OCI-LY1 (cell line): ENCODE data around the gene KREMEN2.

Experiments
- H2AFZ ChIP-seq: fragments of 200-600 bp; sonication (generic), shearing (Covaris generic); 2 replicates; pipeline ENCODE4 v1.6.0; 2014; ENCODE audit warnings: antibody characterized with exemption, mild to moderate bottlenecking, low read length
- H3F3A ChIP-seq: fragments of 200-600 bp; sonication (generic), shearing (Covaris generic); 2 replicates; pipeline ENCODE4 v1.6.0; 2014; ENCODE audit warnings: mild to moderate bottlenecking, antibody characterized with exemption, low read length, moderate library complexity; ENCODE audit not compliant: insufficient read depth
- H3K27ac ChIP-seq: fragments of 200-600 bp; sonication (generic); 2 replicates; pipeline ENCODE4 v1.5.1; 2014; ENCODE audit warnings: low read length, mixed run types, mild to moderate bottlenecking, low read depth; ENCODE audit not compliant: poor library complexity, severe bottlenecking
- H3K27me3 ChIP-seq: fragments of 200-600 bp; sonication (generic); 2 replicates; pipeline ENCODE4 v1.6.0; 2014; ENCODE audit warnings: antibody characterized with exemption, mild to moderate bottlenecking, low read length, moderate library complexity; ENCODE audit not compliant: insufficient read depth
- H3K36me3 ChIP-seq: fragments of 200-600 bp; sonication (generic); 2 replicates; pipeline ENCODE4 v1.6.1; 2014; ENCODE audit warnings: mild to moderate bottlenecking, antibody characterized with exemption, low read length, moderate library complexity, mixed read lengths; ENCODE audit not compliant: insufficient read depth
- H3K4me1 ChIP-seq: fragments of 200-600 bp; sonication (generic); 2 replicates; pipeline ENCODE4 v1.5.1; 2014; ENCODE audit warnings: mild to moderate bottlenecking, low read length, moderate library complexity; ENCODE audit not compliant: insufficient read depth, severe bottlenecking
- H3K4me2 ChIP-seq: fragments of 200-600 bp; sonication (generic), shearing (Covaris generic); 2 replicates; pipeline ENCODE4 v1.6.1; 2014; ENCODE audit warnings: low read length
- H3K4me3 ChIP-seq: fragments of 200-600 bp; sonication (generic); 2 replicates; pipeline ENCODE4 v1.5.1; 2014; ENCODE audit warnings: low read length, low read depth, mild to moderate bottlenecking, mixed read lengths; ENCODE audit not compliant: poor library complexity, severe bottlenecking
- H3K79me2 ChIP-seq: fragments of 200-600 bp; shearing (Covaris generic); 2 replicates; pipeline ENCODE4 v1.6.1; 2016; ENCODE audit warnings: mixed run types, low read length, mixed read lengths; ENCODE audit not compliant: insufficient read depth
- H3K9ac ChIP-seq: fragments of 200-600 bp; sonication (generic), shearing (Covaris generic); 2 replicates; pipeline ENCODE4 v1.6.1; 2014; ENCODE audit warnings: mild to moderate bottlenecking, low read length, mixed read lengths
- H3K9me2 ChIP-seq: fragments of 200-600 bp; sonication (generic), shearing (Covaris generic); 2 replicates; pipeline ENCODE4 v1.6.1; 2014; ENCODE audit warnings: low read depth, mild to moderate bottlenecking, low read length, mixed read lengths
- H3K9me3 ChIP-seq: fragments of 200-600 bp; shearing (Covaris generic); 2 replicates; pipeline ENCODE4 v1.6.1; 2014; ENCODE audit warnings: low read length, mixed read lengths
- H4K20me1 ChIP-seq: fragments of 200-600 bp; sonication (generic), shearing (Covaris generic); 2 replicates; pipeline ENCODE4 v1.6.0; 2016; ENCODE audit warnings: mild to moderate bottlenecking, low read length; ENCODE audit not compliant: insufficient read depth
- EZH2 ChIP-seq: fragments of 200-600 bp; sonication (generic), shearing (Covaris generic); IDR thresholded peaks from 2 replicates; pipeline ENCODE4 v1.8.0; 2017; ENCODE audit warnings: borderline replicate concordance, mixed run types, mild to moderate bottlenecking, antibody characterized with exemption, low read length, moderate library complexity, mixed read lengths
- TF ChIP-seq, protein P1 (sequence below): fragments of 200-600 bp; sonication (generic), shearing (Covaris generic); IDR thresholded peaks from 2 replicates; pipeline ENCODE4 v1.5.1; 2017; ENCODE audit warnings: mild to moderate bottlenecking, antibody characterized with exemption, low read length, moderate library complexity, mixed read lengths

Gene KREMEN2

DNA sequence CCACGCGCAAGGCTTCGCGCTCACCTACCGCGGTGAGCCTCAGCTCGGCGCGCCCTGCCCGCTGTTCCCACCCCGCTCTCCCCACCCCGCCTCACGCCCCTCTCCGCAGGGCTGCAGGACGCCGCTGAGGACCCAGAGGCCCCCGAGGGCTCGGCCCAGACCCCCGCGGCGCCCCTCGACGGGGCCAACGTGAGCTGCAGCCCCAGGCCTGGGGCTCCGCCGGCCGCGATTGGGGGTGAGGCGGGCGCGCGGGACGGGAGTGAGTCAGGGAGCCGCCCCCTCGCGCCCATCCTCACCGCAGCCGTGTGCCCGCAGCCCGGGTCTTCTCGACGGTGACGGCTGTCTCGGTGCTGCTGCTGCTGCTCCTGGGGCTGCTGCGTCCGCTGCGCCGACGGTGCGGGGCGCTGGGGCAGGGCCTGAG lies 3.1 kb downstream of the KREMEN2 start:
- H3F3A ChIP-seq = no peaks in the 10 kb centered on the region
- H3K79me2 ChIP-seq = no peaks in the 10 kb centered on the region
- H3K4me1 ChIP-seq = peaks cover 68% of the 10 kb centered on the region
- no peaks in the 10 kb centered on the region for H3K27me3 ChIP-seq
- H3K27ac ChIP-seq = no peak overlapping the region
- no peaks in the 10 kb centered on the region for H4K20me1 ChIP-seq
- no peak overlapping the region for H2AFZ ChIP-seq
- H3K4me2 ChIP-seq = peak overlapping the region; percentile 12; the same call in 1 of the 2 replicates
- TF ChIP-seq, protein P1, sequence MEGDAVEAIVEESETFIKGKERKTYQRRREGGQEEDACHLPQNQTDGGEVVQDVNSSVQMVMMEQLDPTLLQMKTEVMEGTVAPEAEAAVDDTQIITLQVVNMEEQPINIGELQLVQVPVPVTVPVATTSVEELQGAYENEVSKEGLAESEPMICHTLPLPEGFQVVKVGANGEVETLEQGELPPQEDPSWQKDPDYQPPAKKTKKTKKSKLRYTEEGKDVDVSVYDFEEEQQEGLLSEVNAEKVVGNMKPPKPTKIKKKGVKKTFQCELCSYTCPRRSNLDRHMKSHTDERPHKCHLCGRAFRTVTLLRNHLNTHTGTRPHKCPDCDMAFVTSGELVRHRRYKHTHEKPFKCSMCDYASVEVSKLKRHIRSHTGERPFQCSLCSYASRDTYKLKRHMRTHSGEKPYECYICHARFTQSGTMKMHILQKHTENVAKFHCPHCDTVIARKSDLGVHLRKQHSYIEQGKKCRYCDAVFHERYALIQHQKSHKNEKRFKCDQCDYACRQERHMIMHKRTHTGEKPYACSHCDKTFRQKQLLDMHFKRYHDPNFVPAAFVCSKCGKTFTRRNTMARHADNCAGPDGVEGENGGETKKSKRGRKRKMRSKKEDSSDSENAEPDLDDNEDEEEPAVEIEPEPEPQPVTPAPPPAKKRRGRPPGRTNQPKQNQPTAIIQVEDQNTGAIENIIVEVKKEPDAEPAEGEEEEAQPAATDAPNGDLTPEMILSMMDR = no peak
- TF ChIP-seq EZH2 = no peak
- H3K9ac ChIP-seq = no peak overlapping the region
- H3K4me3 ChIP-seq = peak overlapping the region; percentile 23
- H3K9me2 ChIP-seq = no peaks in the 10 kb centered on the region
- no peaks in the 10 kb centered on the region for H3K9me3 ChIP-seq
- peaks cover 17% of the 10 kb centered on the region; the same call in 1 of the 2 replicates for H3K36me3 ChIP-seq

DNA sequence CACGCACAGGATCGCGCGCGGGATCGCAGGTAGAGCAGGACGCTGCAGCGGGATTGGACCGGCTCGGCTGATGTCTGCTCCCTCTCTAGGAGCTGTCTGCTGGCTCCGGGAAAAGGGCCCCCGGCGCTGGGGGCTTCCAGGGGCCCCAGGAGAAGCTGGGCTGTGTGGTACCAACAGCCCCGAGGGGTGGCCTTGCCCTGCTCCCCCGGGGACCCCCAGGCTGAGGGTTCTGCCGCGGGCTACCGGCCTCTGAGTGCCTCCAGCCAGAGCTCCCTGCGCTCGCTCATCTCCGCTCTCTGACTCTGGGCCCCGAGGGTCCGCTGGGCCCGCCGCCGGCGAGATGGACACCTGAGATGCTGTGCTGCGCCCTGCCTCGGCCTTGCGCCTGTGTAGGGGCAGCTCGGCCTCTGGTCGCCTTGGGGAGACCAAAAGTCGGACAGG lies 3.7 kb downstream of the KREMEN2 start:
- Histone ChIP-seq H3K9ac (peak overlapping the region; percentile 71; the same call in 1 of the 2 replicates), H4K20me1 (no peaks in the 10 kb centered on the region), H3K27ac (peak overlapping the region; percentile 80), H3K36me3 (peaks cover 22% of the 10 kb centered on the region; the same call in 1 of the 2 replicates), H3K9me2 (no peaks in the 10 kb centered on the region), H3K79me2 (no peaks in the 10 kb centered on the region), H3K4me1 (peaks cover 72% of the 10 kb centered on the region), H3K27me3 (no peaks in the 10 kb centered on the region), H3K4me2 (peak overlapping the region; percentile 85; the same call in 1 of the 2 replicates), H3K9me3 (no peaks in the 10 kb centered on the region), H2AFZ (no peak overlapping the region), H3F3A (no peaks in the 10 kb centered on the region), H3K4me3 (peak overlapping the region; percentile 81)
- TF ChIP-seq, protein P1 = no peak
- TF ChIP-seq EZH2 = no peak

DNA sequence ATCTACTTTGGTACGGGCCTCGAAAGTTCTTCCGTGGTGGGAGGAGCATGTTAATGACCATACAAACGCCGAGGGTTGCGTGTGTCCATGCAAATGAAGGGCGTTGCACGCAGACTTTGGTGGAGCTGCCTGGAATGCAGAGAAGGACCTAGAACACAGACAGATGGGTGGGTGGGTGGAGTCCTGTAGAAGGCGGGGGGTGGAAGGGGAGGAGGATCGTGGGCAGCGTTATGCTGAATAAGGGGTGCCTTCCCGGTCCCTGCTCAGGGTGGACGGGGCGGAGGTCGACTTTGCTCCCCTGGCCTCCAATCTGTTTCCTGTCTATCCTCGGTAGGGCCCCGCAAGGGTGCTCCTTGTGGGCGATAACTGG lies 4.3 kb downstream of the KREMEN2 start:
- Histone ChIP-seq H3K4me2 (peak overlapping the region; percentile 85), H4K20me1 (no peaks in the 10 kb centered on the region), H3K4me3 (peak overlapping the region; percentile 81), H3K36me3 (peaks cover 28% of the 10 kb centered on the region; the same call in 1 of the 2 replicates), H3K9me3 (no peaks in the 10 kb centered on the region), H3K27ac (peak overlapping the region; percentile 80), H3K9ac (peak overlapping the region; percentile 71), H3K4me1 (peaks cover 67% of the 10 kb centered on the region), H3K27me3 (no peaks in the 10 kb centered on the region), H2AFZ (no peak overlapping the region), H3K79me2 (no peaks in the 10 kb centered on the region), H3K9me2 (no peaks in the 10 kb centered on the region), H3F3A (no peaks in the 10 kb centered on the region)
- TF ChIP-seq EZH2 = no peak
- TF ChIP-seq, protein P1 = no peak
